Measurements from ENCODE around the gene UBR7.

GRCh38 chr14:93269341-93270068, 62.4 kb downstream of the UBR7 start:
- TF ChIP-seq, protein P1, sequence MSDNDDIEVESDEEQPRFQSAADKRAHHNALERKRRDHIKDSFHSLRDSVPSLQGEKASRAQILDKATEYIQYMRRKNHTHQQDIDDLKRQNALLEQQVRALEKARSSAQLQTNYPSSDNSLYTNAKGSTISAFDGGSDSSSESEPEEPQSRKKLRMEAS (IDR thresholded peaks at IDR 0.05), result no peak
- TF ChIP-seq EP300 (IDR thresholded peaks at IDR 0.05; ENCODE audit: borderline replicate concordance) (no peak), USF1 (IDR thresholded peaks at IDR 0.05) (no peak), CEBPB (IDR thresholded peaks at IDR 0.05) (no peak), ZBTB7A (IDR thresholded peaks at IDR 0.05; ENCODE audit: low read depth) (no peak)

Measured in Ishikawa (cell line).